Nephron (organoid): ENCODE measurements around the gene SUGP1.

Source experiments
- H3K27ac Mint-ChIP-seq, 3 experiments: 2 replicates each; pipeline ENCODE4 v1.8.0; 2020; ENCODE audit warnings: mixed read lengths in 3 of 3, mild to moderate bottlenecking in 2 of 3, moderate library complexity in 1 of 3
- H3K27me3 Mint-ChIP-seq: 2 replicates; pipeline ENCODE4 v1.8.0; 2021; ENCODE audit warnings: low read depth, mild to moderate bottlenecking, moderate library complexity, mixed read lengths
- H3K36me3 Mint-ChIP-seq: 2 replicates; pipeline ENCODE4 v1.8.0; 2020; ENCODE audit warnings: low read depth, mixed read lengths
- H3K4me1 Mint-ChIP-seq: 2 replicates; pipeline ENCODE4 v1.8.0; 2020; ENCODE audit warnings: mixed read lengths
- H3K4me3 Mint-ChIP-seq, 3 experiments: 2 replicates each; pipeline ENCODE4 v1.8.0; 2020; ENCODE audit warnings: mild to moderate bottlenecking in 3 of 3, mixed read lengths in 3 of 3, moderate library complexity in 2 of 3
- H3K9me3 Mint-ChIP-seq: 2 replicates; pipeline ENCODE4 v1.8.0; 2020; ENCODE audit warnings: mixed read lengths
- TF ChIP-seq, protein P1 (sequence below), 3 experiments: fragments of 200-600 bp; sonication (generic); IDR thresholded peaks; one replicate each; pipeline ENCODE4 v1.5.0; 2021; ENCODE audit warnings: antibody characterized with exemption in 3 of 3; ENCODE audit not compliant: unreplicated experiment in 3 of 3

The SUGP1 gene

DNA sequence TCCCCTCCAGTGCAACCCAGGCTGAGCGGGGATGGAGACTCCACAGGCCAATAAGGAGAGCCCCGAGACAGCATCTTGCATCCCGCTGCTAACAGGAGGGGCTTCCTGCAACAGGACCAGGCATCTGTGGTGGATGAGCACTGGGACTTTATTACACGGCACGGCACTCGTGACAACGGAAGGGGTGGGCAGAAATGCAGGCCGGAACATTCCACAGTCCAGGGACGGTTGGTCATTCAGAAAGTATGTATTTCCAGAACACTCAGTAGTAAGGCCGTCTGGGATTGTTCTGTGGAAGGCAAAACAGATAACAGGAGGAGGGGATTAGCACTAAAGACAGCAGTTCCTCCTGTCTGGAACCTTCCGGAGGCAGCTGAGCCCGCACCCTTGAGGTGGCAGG lies 43.9 kb downstream of the SUGP1 start:
- Mint-ChIP-seq H3K4me3 (no peak overlapping the region), H3K27ac (no peak overlapping the region), H3K9me3 (no peaks in the 10 kb centered on the region), H3K36me3 (peaks cover 21% of the 10 kb centered on the region), H3K27me3 (peaks cover 7% of the 10 kb centered on the region), H3K4me1 (peaks cover 24% of the 10 kb centered on the region)
- TF ChIP-seq, protein P1, sequence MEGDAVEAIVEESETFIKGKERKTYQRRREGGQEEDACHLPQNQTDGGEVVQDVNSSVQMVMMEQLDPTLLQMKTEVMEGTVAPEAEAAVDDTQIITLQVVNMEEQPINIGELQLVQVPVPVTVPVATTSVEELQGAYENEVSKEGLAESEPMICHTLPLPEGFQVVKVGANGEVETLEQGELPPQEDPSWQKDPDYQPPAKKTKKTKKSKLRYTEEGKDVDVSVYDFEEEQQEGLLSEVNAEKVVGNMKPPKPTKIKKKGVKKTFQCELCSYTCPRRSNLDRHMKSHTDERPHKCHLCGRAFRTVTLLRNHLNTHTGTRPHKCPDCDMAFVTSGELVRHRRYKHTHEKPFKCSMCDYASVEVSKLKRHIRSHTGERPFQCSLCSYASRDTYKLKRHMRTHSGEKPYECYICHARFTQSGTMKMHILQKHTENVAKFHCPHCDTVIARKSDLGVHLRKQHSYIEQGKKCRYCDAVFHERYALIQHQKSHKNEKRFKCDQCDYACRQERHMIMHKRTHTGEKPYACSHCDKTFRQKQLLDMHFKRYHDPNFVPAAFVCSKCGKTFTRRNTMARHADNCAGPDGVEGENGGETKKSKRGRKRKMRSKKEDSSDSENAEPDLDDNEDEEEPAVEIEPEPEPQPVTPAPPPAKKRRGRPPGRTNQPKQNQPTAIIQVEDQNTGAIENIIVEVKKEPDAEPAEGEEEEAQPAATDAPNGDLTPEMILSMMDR (IDR thresholded peaks at IDR 0.05; ENCODE audit: unreplicated experiment in 3 of 3): no peak

DNA sequence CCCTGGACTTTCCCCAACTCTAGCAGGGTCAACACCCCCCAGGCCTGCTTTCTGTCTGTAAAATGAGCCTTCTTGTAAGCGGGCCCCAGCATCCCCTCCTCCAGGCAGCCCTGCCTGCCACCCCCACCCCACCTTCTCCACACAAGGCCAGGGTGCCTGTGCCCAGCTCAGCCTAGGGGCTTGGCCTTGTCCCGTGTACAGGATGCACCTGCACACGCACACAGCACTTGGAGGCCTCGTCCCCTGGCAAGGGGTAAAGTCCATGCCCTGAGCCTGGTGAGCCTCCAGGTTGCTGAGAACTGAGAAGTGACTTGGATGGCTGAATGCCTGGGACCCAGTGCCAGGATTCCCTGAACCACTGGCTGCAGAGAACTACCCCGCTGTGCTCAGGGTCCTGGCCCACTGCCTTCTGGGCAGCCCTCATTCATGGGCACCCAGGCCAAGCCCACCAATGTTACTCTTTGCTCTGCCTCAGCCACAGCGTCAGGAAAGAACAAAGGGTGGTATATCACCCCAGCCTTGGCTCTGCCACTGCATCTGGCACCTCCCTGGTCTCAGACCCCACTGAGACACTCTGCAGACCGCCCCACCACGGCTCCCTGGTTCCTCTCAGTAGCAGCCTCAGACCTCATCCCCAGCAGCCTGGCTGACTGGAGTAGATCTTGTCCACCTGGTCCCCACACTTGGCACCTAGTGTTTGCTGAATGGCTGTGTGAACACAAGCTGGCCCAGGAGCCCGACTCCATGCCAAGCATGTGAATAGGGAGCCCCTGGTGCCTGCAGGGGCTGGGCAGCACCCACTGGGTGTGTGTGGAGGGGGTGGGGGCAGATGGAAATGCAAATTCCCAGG lies 45.4 kb downstream of the SUGP1 start:
- H3K27me3 Mint-ChIP-seq: peaks cover 7% of the 10 kb centered on the region
- no peaks in the 10 kb centered on the region for H3K9me3 Mint-ChIP-seq
- TF ChIP-seq, protein P1 (IDR thresholded peaks at IDR 0.05; ENCODE audit: unreplicated experiment in 3 of 3): no peak
- peaks cover 16% of the 10 kb centered on the region for H3K4me1 Mint-ChIP-seq
- no peak overlapping the region for H3K27ac Mint-ChIP-seq
- H3K4me3 Mint-ChIP-seq: peak overlapping the region in 2 of 3 experiments; percentile 36 to 77
- H3K36me3 Mint-ChIP-seq: peaks cover 12% of the 10 kb centered on the region

DNA sequence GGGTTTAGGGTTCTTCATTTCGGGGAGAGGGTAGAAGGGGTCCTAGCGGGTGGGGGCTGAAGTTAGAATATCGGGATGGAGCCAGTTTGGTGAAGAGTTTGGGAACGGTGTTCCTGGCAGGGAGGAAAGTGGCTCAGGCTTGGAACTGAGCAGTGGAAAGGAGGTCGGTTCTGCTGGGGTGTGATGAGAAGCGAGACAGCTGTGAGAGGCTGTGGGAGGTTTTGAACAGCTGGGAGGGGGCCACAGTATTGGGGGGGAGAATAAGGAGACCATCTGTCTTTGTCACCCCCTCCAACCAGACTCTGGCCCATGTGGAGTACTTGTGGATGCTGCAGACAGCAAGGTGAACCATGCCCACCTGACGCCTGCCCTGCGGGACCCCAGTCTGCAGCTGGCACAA lies 46.2 kb downstream of the SUGP1 start:
- peaks cover 7% of the 10 kb centered on the region for H3K27me3 Mint-ChIP-seq
- TF ChIP-seq, protein P1 (IDR thresholded peaks at IDR 0.05; ENCODE audit: unreplicated experiment in 3 of 3): no peak
- H3K4me1 Mint-ChIP-seq: peaks cover 16% of the 10 kb centered on the region
- peak overlapping the region; percentile 12 to 64 (median 32) for H3K27ac Mint-ChIP-seq
- H3K36me3 Mint-ChIP-seq: peaks cover 12% of the 10 kb centered on the region
- peak overlapping the region; percentile 72 to 77 (median 76) for H3K4me3 Mint-ChIP-seq
- no peaks in the 10 kb centered on the region for H3K9me3 Mint-ChIP-seq

DNA sequence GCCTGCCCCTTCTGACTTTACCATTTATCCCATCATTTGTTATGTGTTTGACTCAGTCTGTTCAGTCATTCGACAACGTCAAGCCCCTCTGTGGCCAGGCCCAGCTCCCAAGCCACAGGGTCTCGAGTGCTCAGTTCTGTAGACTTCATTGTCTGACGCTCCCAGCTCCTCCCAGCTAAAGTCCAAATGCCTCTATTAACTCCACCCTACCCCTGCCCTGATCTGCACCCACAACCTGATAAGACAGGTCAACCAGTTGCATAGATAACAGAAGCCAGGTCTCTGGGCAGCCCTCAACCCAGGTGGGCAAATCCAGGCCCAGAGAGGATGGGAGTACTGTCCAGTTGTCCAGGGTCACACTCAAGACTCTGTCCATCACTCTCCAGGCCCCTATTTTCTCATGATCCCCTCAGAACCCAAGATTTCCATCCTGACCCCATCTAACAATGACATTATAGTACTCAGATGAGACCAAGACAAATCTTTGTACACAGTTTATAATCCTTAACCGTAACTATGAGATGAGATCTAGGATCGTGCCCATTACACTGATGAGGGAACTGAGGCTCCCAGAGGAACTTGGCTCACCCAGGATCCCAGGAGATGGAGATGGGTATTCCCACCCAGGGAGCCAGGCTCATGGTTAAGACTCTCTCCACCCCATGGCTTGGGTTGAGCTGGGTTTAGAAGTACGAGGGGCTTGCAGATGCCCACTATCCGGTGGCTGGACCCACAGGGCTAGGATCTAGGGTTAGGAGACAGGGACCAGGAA lies 48.3 kb downstream of the SUGP1 start:
- Mint-ChIP-seq H3K36me3 (peaks cover 8% of the 10 kb centered on the region), H3K4me1 (peaks cover 16% of the 10 kb centered on the region), H3K4me3 (peak overlapping the region; percentile 77 to 86 (median 83)), H3K27me3 (peaks cover 7% of the 10 kb centered on the region), H3K27ac (no peak overlapping the region), H3K9me3 (no peaks in the 10 kb centered on the region)
- TF ChIP-seq, protein P1 (IDR thresholded peaks at IDR 0.05; ENCODE audit: unreplicated experiment in 3 of 3): no peak

DNA sequence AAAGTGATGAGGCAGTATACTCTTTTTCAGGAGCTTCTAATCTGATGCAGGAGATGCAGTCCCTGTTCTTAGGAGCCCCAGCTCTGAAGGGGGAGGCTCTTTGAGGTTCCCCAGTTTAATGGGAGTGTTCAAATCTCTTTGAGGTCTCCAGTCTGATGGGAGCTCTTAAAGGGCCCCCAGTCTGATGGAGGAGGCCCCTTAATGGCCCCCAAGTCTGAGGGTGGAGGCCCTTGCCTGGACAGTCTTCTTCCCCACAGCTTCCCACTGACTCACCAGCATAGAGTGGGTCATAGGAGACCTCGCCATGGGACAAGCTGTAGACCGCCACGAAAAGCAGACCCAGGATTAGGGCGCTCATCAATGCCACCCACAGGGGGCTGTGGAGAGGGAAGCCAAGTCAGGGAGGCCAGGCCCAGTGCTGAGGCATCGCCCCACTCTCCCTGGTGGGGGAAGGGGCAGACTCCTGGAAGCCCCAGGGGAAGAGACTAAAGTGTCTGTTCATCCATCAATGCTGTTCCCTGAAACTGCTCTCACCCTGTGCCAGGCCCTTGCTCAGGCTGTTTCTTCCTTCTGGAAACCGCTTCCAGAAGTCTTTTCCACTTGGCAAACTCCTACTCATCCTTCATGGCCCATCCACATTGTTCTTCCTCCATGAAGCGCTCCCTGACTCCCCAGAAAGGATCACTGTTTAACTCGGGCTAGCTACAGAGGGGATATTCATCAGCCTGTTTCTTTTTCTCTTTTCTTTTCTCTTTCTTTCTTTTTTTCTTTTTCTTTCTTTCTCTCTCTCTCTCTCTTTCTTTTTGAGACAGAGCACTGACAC lies 49.3 kb downstream of the SUGP1 start:
- no peaks in the 10 kb centered on the region for H3K9me3 Mint-ChIP-seq

More for the DNA sequence above, 49.3 kb downstream of the SUGP1 start:
- H3K27me3 Mint-ChIP-seq: peaks cover 10% of the 10 kb centered on the region
- TF ChIP-seq, protein P1 (IDR thresholded peaks at IDR 0.05; ENCODE audit: unreplicated experiment in 3 of 3): no peak
- peaks cover 3% of the 10 kb centered on the region for H3K36me3 Mint-ChIP-seq
- no peak overlapping the region for H3K4me3 Mint-ChIP-seq
- peaks cover 12% of the 10 kb centered on the region for H3K4me1 Mint-ChIP-seq
- no peak overlapping the region for H3K27ac Mint-ChIP-seq
